ENCODE data around the gene EML4.

- no peak for TF ChIP-seq CTCF (IDR thresholded peaks at IDR 0.05)
- no peak for TF ChIP-seq POLR2A (IDR thresholded peaks at IDR 0.05)
- no peak for TF ChIP-seq EP300 (IDR thresholded peaks at IDR 0.05)
Observed at GRCh38 chr2:42210203-42210602, 41.0 kb downstream of the EML4 start.

Data from ovary (tissue), 3 donors.